ENCODE measurements around the gene RAET1G. TPM values are rescaled to one million over a fixed set of nuclear protein-coding genes. Genes with fewer than 3 reads are reported as not detected.
"Not testable (repeated sequence)": the region's sequence is repeated elsewhere in the genome, so short reads cannot be mapped to it uniquely, and the experiment has no call there.

The RAET1G gene
- total RNA-seq, 2 donors from 2014 or later, result not detected

GRCh38 chr6:149910721-149911151, 12.2 kb downstream of the RAET1G start:
- H3K4me1 Mint-ChIP-seq, result no peaks in the 10 kb centered on the region
- Histone ChIP-seq H3K27me3 (ENCODE audit: control insufficient read depth, insufficient read depth, low read length, poor library complexity, severe bottlenecking) (peaks cover 28% of the 10 kb centered on the region), H3K27ac (ENCODE audit: low read depth, low read length) (no peak overlapping the region), H3K4me1 (ENCODE audit: control insufficient read depth, insufficient read depth, low read length) (no peaks in the 10 kb centered on the region), H3K9me3 (ENCODE audit: control insufficient read depth, low read length) (no peaks in the 10 kb centered on the region), H3K36me3 (ENCODE audit: control insufficient read depth, insufficient read depth, low read length) (no peaks in the 10 kb centered on the region), H3K9ac (ENCODE audit: extremely low read depth, low read length, poor library complexity, severe bottlenecking) (no peak overlapping the region), H3K4me3 (ENCODE audit: low read length) (no peak overlapping the region)
- no peak overlapping the region for H3K27ac Mint-ChIP-seq
- 84 to 96% methylated on average over 12 to 23 of the region's 23 CpGs for WGBS, 2 experiments (ENCODE audit: insufficient coverage in 1 of 2, insufficient read length in 1 of 2)
- H3K36me3 Mint-ChIP-seq (ENCODE audit: low read depth), result no peaks in the 10 kb centered on the region
- peaks cover 57% of the 10 kb centered on the region for H3K27me3 Mint-ChIP-seq (ENCODE audit: insufficient read depth)
- peaks cover 36% of the 10 kb centered on the region for H3K9me3 Mint-ChIP-seq
- H3K4me3 Mint-ChIP-seq, result no peak overlapping the region
- TF ChIP-seq, protein P1, sequence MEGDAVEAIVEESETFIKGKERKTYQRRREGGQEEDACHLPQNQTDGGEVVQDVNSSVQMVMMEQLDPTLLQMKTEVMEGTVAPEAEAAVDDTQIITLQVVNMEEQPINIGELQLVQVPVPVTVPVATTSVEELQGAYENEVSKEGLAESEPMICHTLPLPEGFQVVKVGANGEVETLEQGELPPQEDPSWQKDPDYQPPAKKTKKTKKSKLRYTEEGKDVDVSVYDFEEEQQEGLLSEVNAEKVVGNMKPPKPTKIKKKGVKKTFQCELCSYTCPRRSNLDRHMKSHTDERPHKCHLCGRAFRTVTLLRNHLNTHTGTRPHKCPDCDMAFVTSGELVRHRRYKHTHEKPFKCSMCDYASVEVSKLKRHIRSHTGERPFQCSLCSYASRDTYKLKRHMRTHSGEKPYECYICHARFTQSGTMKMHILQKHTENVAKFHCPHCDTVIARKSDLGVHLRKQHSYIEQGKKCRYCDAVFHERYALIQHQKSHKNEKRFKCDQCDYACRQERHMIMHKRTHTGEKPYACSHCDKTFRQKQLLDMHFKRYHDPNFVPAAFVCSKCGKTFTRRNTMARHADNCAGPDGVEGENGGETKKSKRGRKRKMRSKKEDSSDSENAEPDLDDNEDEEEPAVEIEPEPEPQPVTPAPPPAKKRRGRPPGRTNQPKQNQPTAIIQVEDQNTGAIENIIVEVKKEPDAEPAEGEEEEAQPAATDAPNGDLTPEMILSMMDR (conservative IDR thresholded peaks at IDR 0.05), result no peak
- DNase-seq, result peak; percentile 28

DNA sequence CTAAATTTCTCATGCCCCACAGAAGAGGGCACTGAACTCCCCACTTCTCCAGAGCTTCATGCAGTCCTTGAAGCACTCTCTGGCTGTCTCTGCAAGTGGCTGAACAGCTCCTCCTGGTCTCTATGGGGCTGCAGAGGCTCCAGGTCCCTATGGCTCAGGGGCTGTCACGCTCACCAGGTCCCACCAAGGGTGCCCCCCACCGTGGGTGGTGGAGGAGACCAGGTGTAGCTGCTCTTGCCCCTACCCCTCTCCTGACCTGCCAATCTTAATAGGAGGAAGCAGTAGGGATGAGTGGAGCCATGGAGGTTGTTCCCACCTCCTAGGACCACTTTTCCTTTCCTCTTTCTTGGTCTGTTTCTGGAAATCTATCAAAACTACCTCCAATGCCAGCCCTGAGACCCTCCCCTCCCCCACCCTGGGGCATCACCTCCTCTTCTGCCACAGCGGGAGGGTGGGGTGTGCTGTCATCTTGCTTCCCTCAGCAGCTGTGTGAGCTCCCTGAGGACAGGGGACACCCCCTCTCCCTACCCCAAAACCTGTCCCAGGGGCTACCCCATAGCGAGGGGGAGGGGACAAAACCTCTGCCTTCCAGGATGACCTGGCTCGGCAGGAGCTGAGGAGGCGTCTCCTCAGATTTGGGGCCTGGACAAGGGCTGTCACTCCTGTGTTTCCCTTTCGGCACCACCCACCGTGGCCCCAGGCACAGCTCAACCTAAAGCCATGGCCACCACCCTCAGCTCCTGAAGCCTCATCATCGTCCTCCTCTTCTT, 13.0 kb downstream of the RAET1G start:
- WGBS, 2 experiments (ENCODE audit: insufficient coverage in 1 of 2, insufficient read length in 1 of 2), result 88 to 94% methylated on average over 6 to 8 of the region's 9 CpGs
- Histone ChIP-seq H3K4me1 (ENCODE audit: control insufficient read depth, insufficient read depth, low read length) (no peaks in the 10 kb centered on the region), H3K9me3 (ENCODE audit: control insufficient read depth, low read length) (no peaks in the 10 kb centered on the region), H3K36me3 (ENCODE audit: control insufficient read depth, insufficient read depth, low read length) (no peaks in the 10 kb centered on the region), H3K27me3 (ENCODE audit: control insufficient read depth, insufficient read depth, low read length, poor library complexity, severe bottlenecking) (peaks cover 28% of the 10 kb centered on the region), H3K27ac (ENCODE audit: low read depth, low read length) (no peak overlapping the region), H3K4me3 (ENCODE audit: low read length) (no peak overlapping the region), H3K9ac (ENCODE audit: extremely low read depth, low read length, poor library complexity, severe bottlenecking) (no peak overlapping the region)
- Mint-ChIP-seq H3K27ac (no peak overlapping the region), H3K4me3 (no peak overlapping the region), H3K4me1 (no peaks in the 10 kb centered on the region), H3K9me3 (peaks cover 36% of the 10 kb centered on the region), H3K27me3 (ENCODE audit: insufficient read depth) (peaks cover 58% of the 10 kb centered on the region), H3K36me3 (ENCODE audit: low read depth) (no peaks in the 10 kb centered on the region)
- TF ChIP-seq, protein P1 (conservative IDR thresholded peaks at IDR 0.05), result no peak
- peak; percentile 15 for DNase-seq

GRCh38 chr6:149908480-149908879, 14.4 kb downstream of the RAET1G start:
- H3K9ac ChIP-seq (ENCODE audit: extremely low read depth, low read length, poor library complexity, severe bottlenecking); H3K27ac ChIP-seq (ENCODE audit: low read depth, low read length); H3K27ac Mint-ChIP-seq; H3K9me3 ChIP-seq (ENCODE audit: control insufficient read depth, low read length); H3K36me3 Mint-ChIP-seq (ENCODE audit: low read depth); H3K4me1 ChIP-seq (ENCODE audit: control insufficient read depth, insufficient read depth, low read length); H3K4me3 Mint-ChIP-seq; H3K4me1 Mint-ChIP-seq; H3K36me3 ChIP-seq (ENCODE audit: control insufficient read depth, insufficient read depth, low read length); H3K4me3 ChIP-seq (ENCODE audit: low read length); DNase-seq: not testable (repeated sequence)
- peaks cover 14% of the 10 kb centered on the region for H3K27me3 ChIP-seq (ENCODE audit: control insufficient read depth, insufficient read depth, low read length, poor library complexity, severe bottlenecking)
- Mint-ChIP-seq H3K9me3 (peaks cover 36% of the 10 kb centered on the region), H3K27me3 (ENCODE audit: insufficient read depth) (peaks cover 47% of the 10 kb centered on the region)
- WGBS, 2 experiments (ENCODE audit: insufficient coverage in 1 of 2, insufficient read length in 1 of 2), result 67 to 76% methylated on average over 4 of the region's 4 CpGs
